Colonic mucosa (tissue), 4 donors: ENCODE measurements around the gene SLC12A7. TPM values are rescaled to one million over a fixed set of nuclear protein-coding genes. Genes with fewer than 3 reads are reported as not detected.
A peak's percentile ranks its signal among the peaks of the same experiment; 100 is the strongest.

ENCODE experiments used
- DNase-seq: peaks from one replicate; pipeline ENCODE4 v3.0.0-alpha.2; 2020
- H3K27ac ChIP-seq: fragments of 200-600 bp; one replicate; pipeline ENCODE4 v1.8.0; 2021
- H3K27me3 ChIP-seq: fragments of 200-600 bp; one replicate; pipeline ENCODE4 v1.8.0; 2021
- H3K36me3 ChIP-seq: fragments of 200-600 bp; one replicate; pipeline ENCODE4 v1.8.0; 2021
- H3K4me1 ChIP-seq: fragments of 200-600 bp; one replicate; pipeline ENCODE4 v1.8.0; 2021; ENCODE audit warnings: mild to moderate bottlenecking
- H3K4me3 ChIP-seq: fragments of 200-600 bp; one replicate; pipeline ENCODE4 v1.8.0; 2021
- H3K9ac ChIP-seq, 2 donors: one replicate each; pipeline ENCODE4 v1.7.0; 2013; ENCODE audit warnings: control low read depth in 2 of 2, low read depth in 2 of 2, low read length in 2 of 2
- H3K9me3 ChIP-seq: fragments of 200-600 bp; one replicate; pipeline ENCODE4 v1.8.0; 2021
- intact Hi-C: fragments of 100-400 bp; cut with DNase I; formaldehyde crosslinking; loops from one replicate; pipeline ENCODE4 v1.14.1; 2022
- total RNA-seq, 2 donors: library from RNA; stranded (reverse); fragmentation: NEBNext Ultra II Directional in 1 of 2; extraction: Animal tissue kit (Norgen Biotek cat#: 25700) in 1 of 2; gene quantifications; one replicate each; pipeline ENCODE4 v1.2.1, GENCODE V29; 2021
- TF ChIP-seq, protein P1 (sequence below): fragments of 200-600 bp; IDR thresholded peaks from one replicate; pipeline ENCODE4 v1.8.0; 2022; ENCODE audit warnings: antibody characterized with exemption, mild to moderate bottlenecking
- donor health status: healthy.
- donor health status: DM: no; HTN: no; CAD: no.
- donor health status: DM: no; HTN: no; CAD: no.

Gene SLC12A7
- total RNA-seq, 2 donors from 2014 or later = 64.6 to 81.2 TPM

DNA sequence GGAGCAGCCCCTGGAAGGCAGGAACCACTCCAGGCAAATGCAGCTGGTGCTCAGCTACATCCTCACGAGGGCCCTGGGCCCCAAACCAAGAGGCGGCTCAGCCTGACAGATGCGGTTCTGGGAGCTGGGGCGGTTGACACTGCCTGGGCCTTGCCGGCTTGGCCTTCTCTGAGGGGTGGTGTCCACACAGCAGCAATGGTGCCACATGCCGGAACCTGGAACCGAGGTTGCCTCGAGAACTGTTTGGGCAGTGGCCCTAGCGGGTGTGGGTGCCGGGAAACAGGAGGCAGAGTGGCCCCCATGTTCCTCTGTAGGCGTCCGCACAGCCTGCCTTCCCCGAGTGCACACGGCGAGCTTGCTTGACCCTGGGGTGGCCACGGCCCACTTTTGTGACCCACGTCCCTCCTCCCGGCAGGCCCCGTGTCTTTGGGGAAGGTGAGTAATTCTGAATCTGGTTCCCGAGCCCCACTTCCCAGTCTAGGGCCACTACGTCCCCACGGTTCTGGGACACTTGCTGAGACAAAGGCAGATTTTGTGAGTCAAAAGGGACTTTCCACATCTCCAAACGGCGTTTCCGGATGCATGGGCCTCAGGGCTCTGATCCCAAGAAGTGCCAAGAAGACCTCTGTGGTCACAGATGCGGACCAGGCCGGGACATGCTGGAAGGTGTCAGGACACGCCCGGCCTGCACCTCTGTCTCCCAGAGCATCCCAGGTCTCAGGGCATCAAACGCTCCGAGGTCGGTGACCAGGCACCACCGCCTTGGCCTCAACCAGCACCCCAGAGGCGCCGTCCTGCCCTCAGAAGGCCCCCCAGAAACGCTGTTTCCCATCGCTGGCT lies 27.7 kb upstream of the SLC12A7 start:
- no peak for DNase-seq
- Histone ChIP-seq H3K9ac (no peak overlapping the region), H3K27me3 (no peaks in the 10 kb centered on the region), H3K27ac (no peak overlapping the region), H3K4me1 (peaks cover 11% of the 10 kb centered on the region), H3K4me3 (no peak overlapping the region), H3K9me3 (no peaks in the 10 kb centered on the region), H3K36me3 (no peaks in the 10 kb centered on the region)
- intact Hi-C loops = loop anchor here (5.0 kb wide), 1 partner anchor 132 kb away; the partner anchor contains the start of gene NKD2
- TF ChIP-seq, protein P1, sequence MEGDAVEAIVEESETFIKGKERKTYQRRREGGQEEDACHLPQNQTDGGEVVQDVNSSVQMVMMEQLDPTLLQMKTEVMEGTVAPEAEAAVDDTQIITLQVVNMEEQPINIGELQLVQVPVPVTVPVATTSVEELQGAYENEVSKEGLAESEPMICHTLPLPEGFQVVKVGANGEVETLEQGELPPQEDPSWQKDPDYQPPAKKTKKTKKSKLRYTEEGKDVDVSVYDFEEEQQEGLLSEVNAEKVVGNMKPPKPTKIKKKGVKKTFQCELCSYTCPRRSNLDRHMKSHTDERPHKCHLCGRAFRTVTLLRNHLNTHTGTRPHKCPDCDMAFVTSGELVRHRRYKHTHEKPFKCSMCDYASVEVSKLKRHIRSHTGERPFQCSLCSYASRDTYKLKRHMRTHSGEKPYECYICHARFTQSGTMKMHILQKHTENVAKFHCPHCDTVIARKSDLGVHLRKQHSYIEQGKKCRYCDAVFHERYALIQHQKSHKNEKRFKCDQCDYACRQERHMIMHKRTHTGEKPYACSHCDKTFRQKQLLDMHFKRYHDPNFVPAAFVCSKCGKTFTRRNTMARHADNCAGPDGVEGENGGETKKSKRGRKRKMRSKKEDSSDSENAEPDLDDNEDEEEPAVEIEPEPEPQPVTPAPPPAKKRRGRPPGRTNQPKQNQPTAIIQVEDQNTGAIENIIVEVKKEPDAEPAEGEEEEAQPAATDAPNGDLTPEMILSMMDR = no peak

- H3K27ac ChIP-seq = no peak overlapping the region
Observed at GRCh38 chr5:1138445-1139245, 26.8 kb upstream of the SLC12A7 start.

GRCh38 chr5:1137567-1138444 lies 25.9 kb upstream of the SLC12A7 start:
- TF ChIP-seq, protein P1 = no peak
- H3K9ac ChIP-seq = no peak overlapping the region

More at GRCh38 chr5:1138445-1139245, 26.8 kb upstream of the SLC12A7 start:
- no peaks in the 10 kb centered on the region for H3K9me3 ChIP-seq
- H3K9ac ChIP-seq = no peak overlapping the region
- intact Hi-C loops = loop anchor here (5.0 kb wide), 1 partner anchor 131 kb away; the partner anchor contains the start of gene NKD2
- no peak overlapping the region for H3K4me3 ChIP-seq
- H3K36me3 ChIP-seq = no peaks in the 10 kb centered on the region
- peaks cover 11% of the 10 kb centered on the region for H3K4me1 ChIP-seq
- no peaks in the 10 kb centered on the region for H3K27me3 ChIP-seq
- TF ChIP-seq, protein P1 = no peak
- no peak for DNase-seq

DNA sequence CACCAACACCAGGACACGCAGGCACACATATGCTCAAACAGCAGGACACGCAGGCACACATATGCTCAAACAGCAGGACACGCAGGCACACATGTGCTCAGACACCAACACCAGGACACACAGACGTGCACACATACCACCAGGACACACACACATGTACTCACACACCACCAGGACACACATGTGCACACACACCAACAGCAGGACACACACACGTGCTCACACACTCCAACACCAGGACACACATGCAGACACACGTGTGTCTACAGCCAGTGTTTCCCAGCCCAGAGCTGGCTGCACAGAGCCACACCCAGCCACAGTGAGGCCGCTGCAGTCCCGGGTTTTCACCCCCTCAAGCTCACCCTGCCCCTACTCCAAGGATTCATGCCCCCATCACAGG lies 25.0 kb upstream of the SLC12A7 start:
- Histone ChIP-seq H3K4me3 (no peak overlapping the region), H3K4me1 (peaks cover 11% of the 10 kb centered on the region), H3K9me3 (no peaks in the 10 kb centered on the region), H3K27ac (no peak overlapping the region), H3K36me3 (no peaks in the 10 kb centered on the region), H3K27me3 (no peaks in the 10 kb centered on the region), H3K9ac (peak overlapping the region in 1 of 2 donors; percentile 9)
- TF ChIP-seq, protein P1 = no peak
- DNase-seq = no peak
- intact Hi-C loops = loop anchor here (5.0 kb wide), 1 partner anchor 130 kb away; the partner anchor contains the start of gene NKD2

More at GRCh38 chr5:1137567-1138444, 25.9 kb upstream of the SLC12A7 start:
- peak; percentile 75 for DNase-seq
- H3K9me3 ChIP-seq = no peaks in the 10 kb centered on the region
- H3K4me3 ChIP-seq = no peak overlapping the region
- H3K4me1 ChIP-seq = peaks cover 11% of the 10 kb centered on the region
- no peaks in the 10 kb centered on the region for H3K36me3 ChIP-seq
- no peaks in the 10 kb centered on the region for H3K27me3 ChIP-seq
- H3K27ac ChIP-seq = no peak overlapping the region
- intact Hi-C loops = loop anchor here (5.0 kb wide), 1 partner anchor 131 kb away; the partner anchor contains the start of gene NKD2
